ENCODE results near the gene SUMO4. TPM values are rescaled to one million over a fixed set of nuclear protein-coding genes. Genes with fewer than 3 reads are reported as not detected.

The SUMO4 gene
- total RNA-seq, 1 donor from 2014 or later = 4.2 TPM

- Mint-ChIP-seq H3K27ac (peak overlapping the region; percentile 71), H3K27me3 (ENCODE audit: low read depth) (no peaks in the 10 kb centered on the region), H3K36me3 (peaks cover 34% of the 10 kb centered on the region), H3K4me1 (peaks cover 17% of the 10 kb centered on the region), H3K4me3 (no peak overlapping the region), H3K9me3 (peaks cover 9% of the 10 kb centered on the region)
- no peak for TF ChIP-seq CTCF (IDR thresholded peaks at IDR 0.05; ENCODE audit: unreplicated experiment)
- no peak for DNase-seq (ENCODE audit: low spot score in 2 of 2, unreplicated experiment in 2 of 2)
Observed at GRCh38 chr6:149387779-149388512, 12.1 kb upstream of the SUMO4 start.

DNA sequence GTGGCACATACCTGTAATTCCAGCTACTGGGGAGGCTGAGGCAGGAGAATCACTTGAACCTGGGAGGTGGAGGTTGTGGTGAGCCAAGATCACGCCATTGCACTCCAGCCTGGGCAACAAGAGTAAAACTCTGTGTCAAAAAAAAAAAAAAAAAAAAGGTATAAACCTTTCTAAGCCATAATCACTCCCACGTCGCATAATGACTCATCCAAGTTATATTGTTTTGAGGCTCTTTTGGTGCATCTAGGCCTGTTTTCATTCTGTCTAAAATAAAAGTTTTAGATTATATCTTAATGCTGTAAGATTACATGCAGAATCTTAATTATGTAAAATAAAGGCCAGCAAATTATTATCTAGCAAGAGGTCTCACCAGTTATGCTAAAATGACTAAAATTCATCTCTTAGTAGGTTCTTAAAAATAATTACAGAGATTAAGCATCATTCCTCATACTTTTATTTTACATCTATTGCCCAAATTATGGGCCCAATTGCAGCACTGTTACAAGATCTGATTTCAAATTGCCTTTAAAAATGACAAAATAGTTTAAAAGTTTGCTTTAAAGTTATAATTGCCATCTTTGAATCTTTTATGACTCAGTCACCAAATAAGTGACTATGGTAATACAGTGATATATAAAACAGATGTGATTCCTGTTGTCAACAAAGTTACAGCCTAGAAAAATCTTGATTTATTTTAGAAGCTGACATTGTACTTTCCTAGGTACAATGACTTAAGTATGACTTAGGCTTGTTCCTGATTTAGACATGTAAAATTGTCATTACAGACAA lies 10.4 kb upstream of the SUMO4 start:
- Mint-ChIP-seq H3K4me3 (no peak overlapping the region), H3K9me3 (peaks cover 9% of the 10 kb centered on the region), H3K27ac (no peak overlapping the region), H3K36me3 (peaks cover 33% of the 10 kb centered on the region), H3K4me1 (peaks cover 29% of the 10 kb centered on the region), H3K27me3 (ENCODE audit: low read depth) (no peaks in the 10 kb centered on the region)
- DNase-seq (ENCODE audit: low spot score in 2 of 2, unreplicated experiment in 2 of 2) = no peak
- TF ChIP-seq CTCF (IDR thresholded peaks at IDR 0.05; ENCODE audit: unreplicated experiment) = no peak

DNA sequence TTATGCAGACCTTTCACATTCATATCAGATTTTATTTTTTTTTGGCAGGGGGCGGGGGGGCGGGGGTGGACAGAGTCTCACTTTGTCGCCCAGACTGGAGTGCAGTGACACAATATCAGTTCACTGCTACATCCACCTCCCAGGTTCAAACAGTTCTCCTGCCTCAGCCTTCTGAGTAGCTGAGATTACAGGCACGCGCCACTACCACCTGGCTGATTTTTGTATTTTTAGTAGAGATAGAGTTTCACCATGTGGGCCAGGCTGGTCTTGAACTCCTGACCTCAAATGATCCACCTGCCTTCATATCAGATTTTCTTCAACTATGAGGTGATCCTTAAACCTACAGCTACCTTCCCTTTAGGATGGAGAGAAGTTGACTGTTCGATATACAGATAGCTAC lies 8.0 kb upstream of the SUMO4 start:
- H3K36me3 Mint-ChIP-seq = peaks cover 40% of the 10 kb centered on the region
- peaks cover 25% of the 10 kb centered on the region for H3K4me1 Mint-ChIP-seq
- peaks cover 12% of the 10 kb centered on the region for H3K9me3 Mint-ChIP-seq
- H3K27ac Mint-ChIP-seq = no peak overlapping the region
- no peak overlapping the region for H3K4me3 Mint-ChIP-seq
- no peak for DNase-seq (ENCODE audit: low spot score in 2 of 2, unreplicated experiment in 2 of 2)
- no peaks in the 10 kb centered on the region for H3K27me3 Mint-ChIP-seq (ENCODE audit: low read depth)
- TF ChIP-seq CTCF (IDR thresholded peaks at IDR 0.05; ENCODE audit: unreplicated experiment) = no peak

GRCh38 chr6:149392535-149392934 lies 7.5 kb upstream of the SUMO4 start:
- no peak for DNase-seq (ENCODE audit: low spot score in 2 of 2, unreplicated experiment in 2 of 2)
- Mint-ChIP-seq H3K36me3 (peaks cover 43% of the 10 kb centered on the region), H3K27me3 (ENCODE audit: low read depth) (no peaks in the 10 kb centered on the region), H3K9me3 (peaks cover 12% of the 10 kb centered on the region), H3K4me1 (peaks cover 24% of the 10 kb centered on the region), H3K4me3 (no peak overlapping the region), H3K27ac (no peak overlapping the region)
- no peak for TF ChIP-seq CTCF (IDR thresholded peaks at IDR 0.05; ENCODE audit: unreplicated experiment)

DNA sequence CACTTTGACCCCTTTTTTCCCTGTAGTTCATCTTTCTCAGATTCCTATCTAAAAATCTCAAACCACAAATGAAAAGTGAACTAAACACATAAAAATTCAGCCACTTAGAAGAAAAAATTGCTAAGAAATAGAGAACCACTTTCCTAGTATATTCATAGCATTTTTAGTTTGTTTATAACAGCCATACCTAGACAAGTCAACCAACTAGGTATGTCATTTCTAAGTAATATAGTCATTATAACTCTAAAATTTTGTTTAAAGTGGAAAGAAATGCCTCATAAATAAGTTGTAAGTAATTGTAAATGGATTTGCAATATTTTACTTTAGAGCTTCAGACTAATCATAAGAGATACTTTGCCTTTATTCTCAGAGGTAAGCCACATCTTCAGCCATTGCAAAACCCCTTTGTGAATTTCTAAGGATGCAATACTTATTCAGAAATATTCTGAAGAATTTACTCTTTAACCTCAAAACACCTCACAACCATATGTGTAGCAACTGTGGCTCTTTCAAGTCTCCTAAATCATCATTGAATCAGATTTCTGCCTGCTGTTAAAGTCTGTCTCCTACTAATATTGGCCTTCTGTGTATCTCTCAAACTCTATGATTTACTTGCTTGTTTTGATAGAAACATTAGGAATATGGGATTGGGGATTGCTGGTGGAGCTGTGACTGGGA lies 6.9 kb upstream of the SUMO4 start:
- Mint-ChIP-seq H3K36me3 (peaks cover 46% of the 10 kb centered on the region), H3K9me3 (peaks cover 12% of the 10 kb centered on the region)
- no peak for TF ChIP-seq CTCF (IDR thresholded peaks at IDR 0.05; ENCODE audit: unreplicated experiment)

More for the DNA sequence above, 6.9 kb upstream of the SUMO4 start:
- Mint-ChIP-seq H3K4me3 (no peak overlapping the region), H3K4me1 (peaks cover 19% of the 10 kb centered on the region), H3K27me3 (ENCODE audit: low read depth) (no peaks in the 10 kb centered on the region), H3K27ac (no peak overlapping the region)
- DNase-seq (ENCODE audit: low spot score in 2 of 2, unreplicated experiment in 2 of 2) = no peak

Data from mesothelial cell of epicardium (in vitro differentiated cells).